A549 (cell line): ENCODE data around the gene SEMA4B. TPM values are rescaled to one million over a fixed set of nuclear protein-coding genes. Genes with fewer than 3 reads are reported as not detected.

ENCODE experiments used
- ATAC-seq, 2 experiments: fragments of 200-7000 bp in 1 of 2; fragments of >200 bp in 1 of 2; cut with Nextera tagmentation in 1 of 2; cut with Tn5 transposase in 1 of 2; 3 replicates each; pipeline versions ENCODE4 v1.8.0 to v1.9.1; 2018 to 2020; ENCODE audit warnings: mild to moderate bottlenecking in 1 of 2, moderate library complexity in 1 of 2
- CTCF ChIA-PET: fragments of 300-600 bp; sonication (Branson Sonifier 250); formaldehyde crosslinking; extraction: SDS; loops from one replicate; lab custom pipeline; 2021; ENCODE audit warnings: antibody characterized with exemption, inconsistent platforms; lab: Yijun Ruan, JAX
- POLR2A ChIA-PET: fragments of 350-600 bp; formaldehyde crosslinking; extraction: SDS; loops from one replicate; lab custom pipeline; 2021; ENCODE audit warnings: antibody characterized with exemption, inconsistent platforms; lab: Yijun Ruan, JAX
- DNase-seq, 2 experiments: peaks; one replicate each; pipeline versions ENCODE4 v3.0.0 to v3.0.0-alpha.2; 2011 to 2016; ENCODE audit warnings: low read depth in 1 of 2, low spot score in 1 of 2
- FAIRE-seq: peaks from 2 replicates; lab custom pipeline; 2011; peaks lifted over from hg19 to GRCh38; lab: Jason Lieb, UNC
- H3K27ac ChIP-seq, 2 experiments: fragments of >200 bp; sonication (Bioruptor Twin); formaldehyde crosslinking; 3 replicates each; pipeline ENCODE4 v1.5.1; 2016 to 2017
- H3K4me1 ChIP-seq: fragments of >200 bp; sonication (Bioruptor Twin); formaldehyde crosslinking; 3 replicates; pipeline ENCODE4 v1.6.1; 2016
- H3K4me2 ChIP-seq: fragments of >200 bp; sonication (Bioruptor Twin); formaldehyde crosslinking; 3 replicates; pipeline ENCODE4 v1.6.1; 2016
- H3K4me3 ChIP-seq: fragments of >200 bp; sonication (Bioruptor Twin); formaldehyde crosslinking; 3 replicates; pipeline ENCODE4 v1.5.1; 2016
- H3K9me3 ChIP-seq: fragments of >200 bp; sonication (Bioruptor Twin); formaldehyde crosslinking; 3 replicates; pipeline ENCODE4 v1.6.1; 2016
- ATOH8 ChIP-seq: fragments of 250-450 bp; sonication (Bioruptor Pico); IDR thresholded peaks from 2 replicates; pipeline ENCODE4 v1.5.0; 2020; ENCODE audit warnings: low read depth, mild to moderate bottlenecking, moderate library complexity
- CBX2 ChIP-seq: fragments of 200-600 bp; sonication (generic); IDR thresholded peaks from 2 replicates; pipeline ENCODE4 v1.6.1; 2016; ENCODE audit warnings: low read depth, mild to moderate bottlenecking, borderline replicate concordance
- CEBPB ChIP-seq, 2 experiments: fragments of >200 bp in 1 of 2; sonication (Bioruptor Twin) in 1 of 2; formaldehyde crosslinking in 1 of 2; IDR thresholded peaks; 2 replicates each; pipeline ENCODE4 v1.6.1; 2012 to 2016
- CHD2 ChIP-seq: fragments of 150-350 bp; IDR thresholded peaks from 2 replicates; pipeline ENCODE4 v1.6.1; 2014; ENCODE audit warnings: low read length; ENCODE audit not compliant: partially characterized antibody
- CHD4 ChIP-seq: fragments of 200-600 bp; sonication (generic); IDR thresholded peaks from 2 replicates; pipeline ENCODE4 v1.6.1; 2016; ENCODE audit warnings: antibody characterized with exemption, mild to moderate bottlenecking, borderline replicate concordance
- EHMT2 ChIP-seq: fragments of 200-600 bp; sonication (generic); IDR thresholded peaks from 2 replicates; pipeline ENCODE4 v1.6.1; 2016; ENCODE audit warnings: antibody characterized with exemption, low read depth, mild to moderate bottlenecking, moderate library complexity
- EP300 ChIP-seq, 2 experiments: fragments of >200 bp; sonication (Bioruptor Twin); formaldehyde crosslinking; IDR thresholded peaks; 2 replicates in 1 of 2; 3 replicates in 1 of 2; pipeline ENCODE4 v1.6.1; 2016 to 2017
- ESRRA ChIP-seq: fragments of 150-350 bp; IDR thresholded peaks from 2 replicates; pipeline ENCODE4 v1.6.1; 2014; ENCODE audit warnings: mild to moderate bottlenecking, low read length, borderline replicate concordance
- FOSB ChIP-seq: fragments of 250-450 bp; sonication (Bioruptor Pico); IDR thresholded peaks from 2 replicates; pipeline ENCODE4 v1.5.0; 2020; ENCODE audit warnings: mild to moderate bottlenecking, moderate library complexity
- HDAC2 ChIP-seq: fragments of 200-600 bp; sonication (generic); IDR thresholded peaks from 2 replicates; pipeline ENCODE4 v1.6.1; 2016
- NR3C1 ChIP-seq: fragments of >200 bp; sonication (Bioruptor Twin); formaldehyde crosslinking; IDR thresholded peaks from 3 replicates; pipeline ENCODE4 v1.6.1; 2017
- PHF8 ChIP-seq: fragments of 200-600 bp; sonication (generic); IDR thresholded peaks from 2 replicates; pipeline ENCODE4 v1.6.1; 2016; ENCODE audit warnings: low read depth, mild to moderate bottlenecking, antibody characterized with exemption, moderate library complexity, borderline replicate concordance
- POLR2A ChIP-seq: IDR thresholded peaks from 2 replicates; pipeline ENCODE4 v1.6.1; 2012; ENCODE audit warnings: mild to moderate bottlenecking, low read length
- POLR2AphosphoS2 ChIP-seq: conservative IDR thresholded peaks from 2 replicates; pipeline ENCODE4 v1.6.1; 2012; ENCODE audit warnings: low read length, improper control_type of control experiment, inconsistent platforms
- RAD21 ChIP-seq, 2 experiments: fragments of >200 bp in 1 of 2; sonication (Bioruptor Twin) in 1 of 2; formaldehyde crosslinking in 1 of 2; IDR thresholded peaks in 1 of 2; conservative IDR thresholded peaks in 1 of 2; 2 replicates in 1 of 2; 3 replicates in 1 of 2; pipeline ENCODE4 v1.6.1; 2012 to 2018; ENCODE audit warnings: inconsistent platforms in 1 of 2
- RARB ChIP-seq: fragments of 250-450 bp; sonication (Bioruptor Pico); IDR thresholded peaks from 2 replicates; pipeline ENCODE4 v1.8.0; 2021; ENCODE audit warnings: mild to moderate bottlenecking, moderate library complexity
- RCOR1 ChIP-seq: fragments of 150-350 bp; IDR thresholded peaks from 2 replicates; pipeline ENCODE4 v1.6.1; 2014; ENCODE audit warnings: antibody characterized with exemption, low read length, low read depth
- RFX5 ChIP-seq: fragments of 450-650 bp; IDR thresholded peaks from 2 replicates; pipeline ENCODE4 v1.7.1; 2014; ENCODE audit warnings: antibody characterized with exemption, mild to moderate bottlenecking, moderate library complexity
- SREBF2 ChIP-seq: fragments of 450-650 bp; IDR thresholded peaks from 2 replicates; pipeline ENCODE4 v1.6.1; 2014; ENCODE audit warnings: mild to moderate bottlenecking, moderate library complexity
- ZFP36 ChIP-seq: fragments of 450-650 bp; IDR thresholded peaks from 2 replicates; pipeline ENCODE4 v1.6.1; 2014; ENCODE audit warnings: borderline replicate concordance; ENCODE audit not compliant: partially characterized antibody
- ZSCAN20 ChIP-seq: fragments of 250-450 bp; sonication (Bioruptor Pico); IDR thresholded peaks from 2 replicates; pipeline ENCODE4 v1.8.0; 2022; ENCODE audit warnings: mild to moderate bottlenecking, moderate library complexity
- WGBS: methylation state at CpG from one replicate; pipeline ENCODE4 v1.1.6; 2017; ENCODE audit errors: missing lambda C conversion rate; 5-methylcytosine and 5-hydroxymethylcytosine counted together
- polyA plus RNA-seq, 4 experiments: library from polyadenylated mRNA; depleted of rRNA in 3 of 4; stranded (reverse); fragments of >200 nt; fragmentation: RNase III in 1 of 4; extraction: RNeasy Plus Mini Kit Qiagen cat#74134 plus additional on column Dnase treatment in 1 of 4; gene quantifications; 2 replicates in 3 of 4; 3 replicates in 1 of 4; pipeline ENCODE4 v1.2.3, GENCODE V29; 2011 to 2017
- TF ChIP-seq, protein P1 (sequence below): IDR thresholded peaks from 2 replicates; pipeline ENCODE4 v1.6.1; 2012
- TF ChIP-seq, protein P2 (sequence below): fragments of 200-600 bp; sonication (generic); IDR thresholded peaks from 2 replicates; pipeline ENCODE4 v1.6.1; 2016; ENCODE audit warnings: antibody characterized with exemption, mild to moderate bottlenecking, moderate library complexity
- TF ChIP-seq, protein P3 (sequence below): IDR thresholded peaks from 2 replicates; pipeline ENCODE4 v1.6.1; 2012
- TF ChIP-seq, protein P4 (sequence below): fragments of >200 bp; sonication (Bioruptor Twin); formaldehyde crosslinking; IDR thresholded peaks from 3 replicates; pipeline ENCODE4 v1.6.1; 2016

Gene SEMA4B
- polyA plus RNA-seq, 2 of the 4 experiments (the other 2 are of a cell fraction): 45.3 to 47.1 TPM

- H3K4me3 ChIP-seq: no peak overlapping the region
- TF ChIP-seq, protein P1, sequence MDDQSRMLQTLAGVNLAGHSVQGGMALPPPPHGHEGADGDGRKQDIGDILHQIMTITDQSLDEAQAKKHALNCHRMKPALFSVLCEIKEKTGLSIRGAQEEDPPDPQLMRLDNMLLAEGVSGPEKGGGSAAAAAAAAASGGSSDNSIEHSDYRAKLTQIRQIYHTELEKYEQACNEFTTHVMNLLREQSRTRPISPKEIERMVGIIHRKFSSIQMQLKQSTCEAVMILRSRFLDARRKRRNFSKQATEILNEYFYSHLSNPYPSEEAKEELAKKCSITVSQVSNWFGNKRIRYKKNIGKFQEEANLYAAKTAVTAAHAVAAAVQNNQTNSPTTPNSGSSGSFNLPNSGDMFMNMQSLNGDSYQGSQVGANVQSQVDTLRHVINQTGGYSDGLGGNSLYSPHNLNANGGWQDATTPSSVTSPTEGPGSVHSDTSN: no peak
- no peak for TF ChIP-seq ATOH8
- TF ChIP-seq CBX2: no peak
- no peak for TF ChIP-seq ZSCAN20 (CRISPR knock-in tag)
- no peak for TF ChIP-seq HDAC2
- no peak for TF ChIP-seq PHF8
- TF ChIP-seq POLR2A: no peak
- no peak for TF ChIP-seq FOSB
- TF ChIP-seq RARB: no peak
- TF ChIP-seq RFX5: no peak
- TF ChIP-seq EP300 (IDR thresholded peaks at IDR 0.05): no peak
- TF ChIP-seq, protein P2, sequence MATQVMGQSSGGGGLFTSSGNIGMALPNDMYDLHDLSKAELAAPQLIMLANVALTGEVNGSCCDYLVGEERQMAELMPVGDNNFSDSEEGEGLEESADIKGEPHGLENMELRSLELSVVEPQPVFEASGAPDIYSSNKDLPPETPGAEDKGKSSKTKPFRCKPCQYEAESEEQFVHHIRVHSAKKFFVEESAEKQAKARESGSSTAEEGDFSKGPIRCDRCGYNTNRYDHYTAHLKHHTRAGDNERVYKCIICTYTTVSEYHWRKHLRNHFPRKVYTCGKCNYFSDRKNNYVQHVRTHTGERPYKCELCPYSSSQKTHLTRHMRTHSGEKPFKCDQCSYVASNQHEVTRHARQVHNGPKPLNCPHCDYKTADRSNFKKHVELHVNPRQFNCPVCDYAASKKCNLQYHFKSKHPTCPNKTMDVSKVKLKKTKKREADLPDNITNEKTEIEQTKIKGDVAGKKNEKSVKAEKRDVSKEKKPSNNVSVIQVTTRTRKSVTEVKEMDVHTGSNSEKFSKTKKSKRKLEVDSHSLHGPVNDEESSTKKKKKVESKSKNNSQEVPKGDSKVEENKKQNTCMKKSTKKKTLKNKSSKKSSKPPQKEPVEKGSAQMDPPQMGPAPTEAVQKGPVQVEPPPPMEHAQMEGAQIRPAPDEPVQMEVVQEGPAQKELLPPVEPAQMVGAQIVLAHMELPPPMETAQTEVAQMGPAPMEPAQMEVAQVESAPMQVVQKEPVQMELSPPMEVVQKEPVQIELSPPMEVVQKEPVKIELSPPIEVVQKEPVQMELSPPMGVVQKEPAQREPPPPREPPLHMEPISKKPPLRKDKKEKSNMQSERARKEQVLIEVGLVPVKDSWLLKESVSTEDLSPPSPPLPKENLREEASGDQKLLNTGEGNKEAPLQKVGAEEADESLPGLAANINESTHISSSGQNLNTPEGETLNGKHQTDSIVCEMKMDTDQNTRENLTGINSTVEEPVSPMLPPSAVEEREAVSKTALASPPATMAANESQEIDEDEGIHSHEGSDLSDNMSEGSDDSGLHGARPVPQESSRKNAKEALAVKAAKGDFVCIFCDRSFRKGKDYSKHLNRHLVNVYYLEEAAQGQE: no peak
- TF ChIP-seq RAD21 (conservative IDR thresholded peaks at IDR 0.05 in 1 of 2, IDR thresholded peaks at IDR 0.05 in 1 of 2): no peak
- no peak for TF ChIP-seq RCOR1
- TF ChIP-seq EHMT2: no peak
- TF ChIP-seq, protein P3, sequence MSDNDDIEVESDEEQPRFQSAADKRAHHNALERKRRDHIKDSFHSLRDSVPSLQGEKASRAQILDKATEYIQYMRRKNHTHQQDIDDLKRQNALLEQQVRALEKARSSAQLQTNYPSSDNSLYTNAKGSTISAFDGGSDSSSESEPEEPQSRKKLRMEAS: no peak
- WGBS: 92% methylated on average over 18 of the region's 18 CpGs
- ChIA-PET CTCF (interaction anchor here (0.8 to 36.4 kb wide), 6 partner anchors 12 to 465 kb away, joined by 3 to 732 read pairs (median 3); no protein-coding TSS in a partner anchor), POLR2A (no interaction called here)
- no peak overlapping the region for H3K4me2 ChIP-seq
- no peak overlapping the region for H3K27ac ChIP-seq
- H3K9me3 ChIP-seq: no peaks in the 10 kb centered on the region
- DNase-seq (no peak), FAIRE-seq (no peak), ATAC-seq (no peak)
- H3K4me1 ChIP-seq: peaks cover 13% of the 10 kb centered on the region
Observed at GRCh38 chr15:90225504-90226234, 24.5 kb downstream of the SEMA4B start.

- H3K4me2 ChIP-seq: no peak overlapping the region
- FAIRE-seq (no peak), ATAC-seq (no peak), DNase-seq (no peak)
- no peaks in the 10 kb centered on the region for H3K9me3 ChIP-seq
- no peak overlapping the region for H3K4me3 ChIP-seq
- ChIA-PET POLR2A (interaction anchor here (1.1 kb wide), 1 partner anchor 76 kb away, joined by 4 read pairs; no protein-coding TSS in a partner anchor), CTCF (interaction anchor here (1.0 to 36.4 kb wide), 5 partner anchors 13 to 329 kb away, joined by 3 to 732 read pairs (median 4); no protein-coding TSS in a partner anchor)
- 91% methylated on average over 7 of the region's 7 CpGs for WGBS
- no peak overlapping the region for H3K27ac ChIP-seq
- TF ChIP-seq POLR2AphosphoS2: no peak
- no peak for TF ChIP-seq NR3C1
- TF ChIP-seq CHD4: no peak
- no peak for TF ChIP-seq ZFP36
- no peak for TF ChIP-seq ATOH8
- TF ChIP-seq CHD2: no peak
- TF ChIP-seq, protein P4, sequence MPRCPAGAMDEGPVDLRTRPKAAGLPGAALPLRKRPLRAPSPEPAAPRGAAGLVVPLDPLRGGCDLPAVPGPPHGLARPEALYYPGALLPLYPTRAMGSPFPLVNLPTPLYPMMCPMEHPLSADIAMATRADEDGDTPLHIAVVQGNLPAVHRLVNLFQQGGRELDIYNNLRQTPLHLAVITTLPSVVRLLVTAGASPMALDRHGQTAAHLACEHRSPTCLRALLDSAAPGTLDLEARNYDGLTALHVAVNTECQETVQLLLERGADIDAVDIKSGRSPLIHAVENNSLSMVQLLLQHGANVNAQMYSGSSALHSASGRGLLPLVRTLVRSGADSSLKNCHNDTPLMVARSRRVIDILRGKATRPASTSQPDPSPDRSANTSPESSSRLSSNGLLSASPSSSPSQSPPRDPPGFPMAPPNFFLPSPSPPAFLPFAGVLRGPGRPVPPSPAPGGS: no peak
- TF ChIP-seq ESRRA: no peak
- no peak for TF ChIP-seq CEBPB (IDR thresholded peaks at IDR 0.05)
- no peak for TF ChIP-seq SREBF2
- H3K4me1 ChIP-seq: peaks cover 14% of the 10 kb centered on the region
Observed at GRCh38 chr15:90227336-90227735, 26.2 kb downstream of the SEMA4B start.
